ENCODE results near the gene DGKD. TPM values are rescaled to one million over a fixed set of nuclear protein-coding genes. Genes with fewer than 3 reads are reported as not detected.

Gene DGKD, protein sequence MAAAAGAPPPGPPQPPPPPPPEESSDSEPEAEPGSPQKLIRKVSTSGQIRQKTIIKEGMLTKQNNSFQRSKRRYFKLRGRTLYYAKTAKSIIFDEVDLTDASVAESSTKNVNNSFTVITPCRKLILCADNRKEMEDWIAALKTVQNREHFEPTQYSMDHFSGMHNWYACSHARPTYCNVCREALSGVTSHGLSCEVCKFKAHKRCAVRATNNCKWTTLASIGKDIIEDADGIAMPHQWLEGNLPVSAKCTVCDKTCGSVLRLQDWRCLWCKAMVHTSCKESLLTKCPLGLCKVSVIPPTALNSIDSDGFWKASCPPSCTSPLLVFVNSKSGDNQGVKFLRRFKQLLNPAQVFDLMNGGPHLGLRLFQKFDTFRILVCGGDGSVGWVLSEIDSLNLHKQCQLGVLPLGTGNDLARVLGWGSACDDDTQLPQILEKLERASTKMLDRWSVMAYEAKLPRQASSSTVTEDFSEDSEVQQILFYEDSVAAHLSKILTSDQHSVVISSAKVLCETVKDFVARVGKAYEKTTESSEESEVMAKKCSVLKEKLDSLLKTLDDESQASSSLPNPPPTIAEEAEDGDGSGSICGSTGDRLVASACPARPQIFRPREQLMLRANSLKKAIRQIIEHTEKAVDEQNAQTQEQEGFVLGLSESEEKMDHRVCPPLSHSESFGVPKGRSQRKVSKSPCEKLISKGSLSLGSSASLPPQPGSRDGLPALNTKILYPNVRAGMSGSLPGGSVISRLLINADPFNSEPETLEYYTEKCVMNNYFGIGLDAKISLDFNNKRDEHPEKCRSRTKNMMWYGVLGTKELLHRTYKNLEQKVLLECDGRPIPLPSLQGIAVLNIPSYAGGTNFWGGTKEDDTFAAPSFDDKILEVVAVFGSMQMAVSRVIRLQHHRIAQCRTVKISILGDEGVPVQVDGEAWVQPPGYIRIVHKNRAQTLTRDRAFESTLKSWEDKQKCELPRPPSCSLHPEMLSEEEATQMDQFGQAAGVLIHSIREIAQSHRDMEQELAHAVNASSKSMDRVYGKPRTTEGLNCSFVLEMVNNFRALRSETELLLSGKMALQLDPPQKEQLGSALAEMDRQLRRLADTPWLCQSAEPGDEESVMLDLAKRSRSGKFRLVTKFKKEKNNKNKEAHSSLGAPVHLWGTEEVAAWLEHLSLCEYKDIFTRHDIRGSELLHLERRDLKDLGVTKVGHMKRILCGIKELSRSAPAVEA
- 163 and 241 TPM in 2 replicates for total RNA-seq (2011; cell fraction: chromatin; rRNA removed; ENCODE audit: low replicate concordance)
- total RNA-seq (2011; cell fraction: nucleolus; rRNA removed), result 70.9 and 79.1 TPM in 2 replicates
- 80.4 and 94.8 TPM in 2 replicates for total RNA-seq (2011; cell fraction: nucleoplasm; rRNA removed)
- total RNA-seq (2014; rRNA removed) (7.9 and 11.1 TPM in 2 replicates), total RNA-seq (2014; rRNA removed; fragmentation: Illumina TruSeq; extraction: Trizol) (10.6 and 13.4 TPM in 2 replicates), total RNA-seq (2015; rRNA removed; fragmentation: Illumina TruSeq; extraction: Trizol) (9.4 and 9.5 TPM in 2 replicates), total RNA-seq (2021) (22.8 and 29.5 TPM in 2 replicates), polyA plus RNA-seq (2011; rRNA removed) (18.5 and 21.9 TPM in 2 replicates), polyA plus RNA-seq (2014; fragmentation: Illumina TruSeq; extraction: Trizol) (13.8 and 15.4 TPM in 2 replicates), polyA plus RNA-seq (2014; fragmentation: Nextera tagmentation; extraction: Ambion mirVana) (under 1 TPM; 0.52 to 0.66 TPM), polyA plus RNA-seq (2014; rRNA removed) (18.2 and 18.6 TPM in 2 replicates), polyA minus RNA-seq (2011; rRNA and poly(A)+ RNA removed) (26.1 and 43.5 TPM in 2 replicates), Bru-seq, nascent RNA (percentile 65 among the genes with signal in this experiment), BruChase-seq, experiment 1, labeled RNA remaining after a 2-hour chase (percentile 64 among the genes with signal in this experiment), BruChase-seq, experiment 2, labeled RNA remaining after a 6-hour chase (percentile 66 among the genes with signal in this experiment)
- polyA plus RNA-seq (2011; cell fraction: cytosol; rRNA removed), result 8.9 and 9.0 TPM in 2 replicates
- 107 and 120 TPM in 2 replicates for polyA plus RNA-seq (2011; cell fraction: nucleus; rRNA removed)
- 16.7 and 18.9 TPM in 2 replicates for polyA plus RNA-seq (2012)
- 10.3 and 13.8 TPM in 2 replicates for polyA minus RNA-seq (2011; cell fraction: cytosol; rRNA and poly(A)+ RNA removed)
- polyA minus RNA-seq (2011; cell fraction: nucleus; rRNA and poly(A)+ RNA removed), result 19.5 and 27.5 TPM in 2 replicates
- long read RNA-seq, experiment 1, full-length matches to known transcripts, result 2 of 88 reads
- long read RNA-seq, experiment 1, partial matches to known transcripts, result 76 of 88 reads
- long read RNA-seq, experiment 1, other reads (novel, unspliced or antisense), result 10 of 88 reads
- long read RNA-seq, experiment 2, full-length matches to known transcripts, result 3 of 18 reads
- long read RNA-seq, experiment 2, partial matches to known transcripts, result 11 of 18 reads
- long read RNA-seq, experiment 2, other reads (novel, unspliced or antisense), result 4 of 18 reads
- long read RNA-seq, experiment 3, partial matches to known transcripts, result 4 of 5 reads
- long read RNA-seq, experiment 3, other reads (novel, unspliced or antisense), result 1 of 5 reads

GRCh38 chr2:233353769-233354499 is at the start of gene DGKD:
Gene DGKD (plus strand): TSS chr2:233354494. CDS start chr2:233354519, 25 bp downstream.
- Histone ChIP-seq H3K9me3 (replicated peaks; ENCODE audit: control insufficient read depth, insufficient read depth, low read depth, low read length) (no peaks in the 10 kb centered on the region), H4K20me1 (replicated peaks; ENCODE audit: control insufficient read depth, insufficient read depth, low read length) (peaks cover 6% of the 10 kb centered on the region; the same call in 1 of the 2 replicates), H3K27me3 (ENCODE audit: control insufficient read depth in 2 of 2, insufficient read depth in 2 of 2, low read length in 2 of 2) (no peaks in the 10 kb centered on the region), H3K4me3 (peak within 1 kb of the TSS; percentile 52), H3K36me3 (ENCODE audit: control insufficient read depth, insufficient read depth, low read length) (peaks cover 9% of the 10 kb centered on the region; the same call in 2 of the 3 replicates), H3K4me1 (replicated peaks in 1 of 2; ENCODE audit: control insufficient read depth in 2 of 2, insufficient read depth in 2 of 2, low read length in 2 of 2) (peaks cover 34 to 36% of the 10 kb centered on the region in 2 experiments), H3K9ac (ENCODE audit: insufficient read depth in 1 of 2, low read depth in 2 of 2, low read length in 2 of 2) (peak within 1 kb of the TSS; percentile 53 to 93), H3K79me2 (ENCODE audit: control insufficient read depth, insufficient read depth, low read length) (peaks cover 21% of the 10 kb centered on the region), H2AFZ (ENCODE audit: low read depth, low read length) (peak within 1 kb of the TSS; percentile 87), H3K27ac (ENCODE audit: extremely low read depth, low read depth, low read length) (peak within 1 kb of the TSS; percentile 62; the same call in 2 of the 3 replicates), H3K4me2 (ENCODE audit: insufficient read depth, low read length) (peak within 1 kb of the TSS; percentile 83), H3K9me1 (ENCODE audit: control insufficient read depth, insufficient read depth, low read length) (no peaks in the 10 kb centered on the region)
- no TSS peak for BruUV-seq (replicated peaks)
- ChIA-PET POLR2A (interaction anchor here (0.6 kb wide), 1 partner anchor 701 kb away, joined by 5 read pairs; no protein-coding TSS in a partner anchor), CTCF (ENCODE audit: low intra/inter-chr PET ratio) (no interaction called here)
- FAIRE-seq, result peak; percentile 83
- intact Hi-C loops (cut with micrococcal nuclease), result no loop called here
- peak; percentile 80 for ATAC-seq
- WGBS (ENCODE audit: insufficient coverage, low coverage, missing lambda C conversion rate), result under 1% methylated on average over 24 of the region's 56 CpGs
- in situ Hi-C loops (cut with MboI), result no loop called here
- peak; percentile 86 to 91 (median 90) for DNase-seq (ENCODE audit: extremely low read depth in 1 of 4, low spot score in 3 of 4)
- TF ChIP-seq ZNF311 (CRISPR knock-in tag; IDR thresholded peaks at IDR 0.05) (no peak), CBX1 (IDR thresholded peaks at IDR 0.05; ENCODE audit: low read depth) (no peak), SUPT5H (IDR thresholded peaks at IDR 0.05) (no peak), ZSCAN29 (IDR thresholded peaks at IDR 0.05) (no peak), SNAPC5 (CRISPR knock-in tag; IDR thresholded peaks at IDR 0.05) (no peak), ESRRA (IDR thresholded peaks at IDR 0.05; ENCODE audit: borderline replicate concordance, low read depth) (no peak), BCL6 (CRISPR knock-in tag; IDR thresholded peaks at IDR 0.05) (no peak), TSC22D4 (tag; IDR thresholded peaks at IDR 0.05) (no peak), ZC3H11A (IDR thresholded peaks at IDR 0.05; ENCODE audit: low read depth, low read length) (no peak)
- TF ChIP-seq, protein P1, sequence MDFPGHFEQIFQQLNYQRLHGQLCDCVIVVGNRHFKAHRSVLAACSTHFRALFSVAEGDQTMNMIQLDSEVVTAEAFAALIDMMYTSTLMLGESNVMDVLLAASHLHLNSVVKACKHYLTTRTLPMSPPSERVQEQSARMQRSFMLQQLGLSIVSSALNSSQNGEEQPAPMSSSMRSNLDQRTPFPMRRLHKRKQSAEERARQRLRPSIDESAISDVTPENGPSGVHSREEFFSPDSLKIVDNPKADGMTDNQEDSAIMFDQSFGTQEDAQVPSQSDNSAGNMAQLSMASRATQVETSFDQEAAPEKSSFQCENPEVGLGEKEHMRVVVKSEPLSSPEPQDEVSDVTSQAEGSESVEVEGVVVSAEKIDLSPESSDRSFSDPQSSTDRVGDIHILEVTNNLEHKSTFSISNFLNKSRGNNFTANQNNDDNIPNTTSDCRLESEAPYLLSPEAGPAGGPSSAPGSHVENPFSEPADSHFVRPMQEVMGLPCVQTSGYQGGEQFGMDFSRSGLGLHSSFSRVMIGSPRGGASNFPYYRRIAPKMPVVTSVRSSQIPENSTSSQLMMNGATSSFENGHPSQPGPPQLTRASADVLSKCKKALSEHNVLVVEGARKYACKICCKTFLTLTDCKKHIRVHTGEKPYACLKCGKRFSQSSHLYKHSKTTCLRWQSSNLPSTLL (IDR thresholded peaks at IDR 0.05), result no peak
